ENCODE results near the gene IQCM.

DNA sequence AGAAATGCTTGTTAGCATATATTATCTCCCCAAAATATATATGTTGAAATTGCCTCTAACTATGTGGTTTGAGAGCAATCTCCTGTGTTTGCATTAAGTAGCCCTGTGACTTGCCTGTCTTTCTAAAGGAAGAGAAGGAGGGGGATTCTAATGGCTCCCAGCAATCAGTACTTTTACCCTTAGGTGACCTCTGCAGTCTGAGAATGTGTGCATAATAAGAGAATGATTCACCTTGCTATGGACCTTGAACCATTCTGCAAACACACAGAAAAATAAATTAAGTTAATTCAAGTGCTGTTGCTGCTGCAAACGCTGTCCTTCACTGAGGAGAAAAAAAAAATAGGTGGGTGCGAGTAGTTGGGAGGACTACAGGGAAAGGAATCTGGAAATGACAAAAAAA lies 322.2 kb downstream of the IQCM start:
- TF ChIP-seq, protein P1, sequence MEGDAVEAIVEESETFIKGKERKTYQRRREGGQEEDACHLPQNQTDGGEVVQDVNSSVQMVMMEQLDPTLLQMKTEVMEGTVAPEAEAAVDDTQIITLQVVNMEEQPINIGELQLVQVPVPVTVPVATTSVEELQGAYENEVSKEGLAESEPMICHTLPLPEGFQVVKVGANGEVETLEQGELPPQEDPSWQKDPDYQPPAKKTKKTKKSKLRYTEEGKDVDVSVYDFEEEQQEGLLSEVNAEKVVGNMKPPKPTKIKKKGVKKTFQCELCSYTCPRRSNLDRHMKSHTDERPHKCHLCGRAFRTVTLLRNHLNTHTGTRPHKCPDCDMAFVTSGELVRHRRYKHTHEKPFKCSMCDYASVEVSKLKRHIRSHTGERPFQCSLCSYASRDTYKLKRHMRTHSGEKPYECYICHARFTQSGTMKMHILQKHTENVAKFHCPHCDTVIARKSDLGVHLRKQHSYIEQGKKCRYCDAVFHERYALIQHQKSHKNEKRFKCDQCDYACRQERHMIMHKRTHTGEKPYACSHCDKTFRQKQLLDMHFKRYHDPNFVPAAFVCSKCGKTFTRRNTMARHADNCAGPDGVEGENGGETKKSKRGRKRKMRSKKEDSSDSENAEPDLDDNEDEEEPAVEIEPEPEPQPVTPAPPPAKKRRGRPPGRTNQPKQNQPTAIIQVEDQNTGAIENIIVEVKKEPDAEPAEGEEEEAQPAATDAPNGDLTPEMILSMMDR (IDR thresholded peaks at IDR 0.05 in 8 of 11, conservative IDR thresholded peaks at IDR 0.05 in 3 of 11), result no peak
- TF ChIP-seq POLR2AphosphoS5 (IDR thresholded peaks at IDR 0.05) (no peak), POLR2A (IDR thresholded peaks at IDR 0.05) (no peak)

All from spleen (tissue), 7 donors.